ENCODE data around the gene HELZ2.

HELZ2 gene

GRCh38 chr20:63537525-63538203 is 36.4 kb downstream of the HELZ2 start:
- DNase-seq, result peak; percentile 64 to 90

- no peak for DNase-seq
These were observed 37.0 kb downstream of the HELZ2 start, which contains the start of gene PTK6 for GRCh38 chr20:63536997-63537524. TSS of gene PTK6 (minus strand) at chr20:63537376. CDS start at chr20:63537314, 62 bp downstream.

GRCh38 chr20:63536241-63536977 is 37.6 kb downstream of the HELZ2 start:
- DNase-seq, result peak in 1 of 2 experiments; percentile 59

- peak in 1 of 2 experiments; percentile 41 for DNase-seq
These were observed 39.0 kb downstream of the HELZ2 start for GRCh38 chr20:63534831-63535651.

- DNase-seq, result no peak
These were observed 39.6 kb downstream of the HELZ2 start for GRCh38 chr20:63534427-63534830.

- DNase-seq, result no peak
These were observed 40.1 kb downstream of the HELZ2 start for GRCh38 chr20:63533871-63534393.

GRCh38 chr20:63533388-63533787 is 40.7 kb downstream of the HELZ2 start:
- DNase-seq, result no peak

- DNase-seq, result no peak
These were observed 41.5 kb downstream of the HELZ2 start for GRCh38 chr20:63532449-63532971.

- DNase-seq, result no peak
These were observed 42.2 kb downstream of the HELZ2 start for GRCh38 chr20:63531686-63532448.

GRCh38 chr20:63530788-63531160 is 43.3 kb downstream of the HELZ2 start:
- no peak for DNase-seq

- DNase-seq, result no peak
These were observed 43.9 kb downstream of the HELZ2 start for GRCh38 chr20:63529861-63530787.

- DNase-seq, result no peak
These were observed 44.7 kb downstream of the HELZ2 start for GRCh38 chr20:63529180-63529860.

- DNase-seq, result no peak
These were observed 46.9 kb downstream of the HELZ2 start for GRCh38 chr20:63527184-63527583.

GRCh38 chr20:63525971-63526370 is 48.1 kb downstream of the HELZ2 start:
- no peak for DNase-seq

- DNase-seq, result no peak
These were observed 48.9 kb downstream of the HELZ2 start for GRCh38 chr20:63525185-63525584.

All from NCI-H446 (cell line).